NCI-H146 (cell line): ENCODE measurements around the gene IGF2BP3.
"Not testable (repeated sequence)": the region's sequence is repeated elsewhere in the genome, so short reads cannot be mapped to it uniquely, and the experiment has no call there.

Source experiments
- DNase-seq: peaks from one replicate; lab custom pipeline; 2025; lab: John Stamatoyannopoulos, UW

Gene IGF2BP3

DNA sequence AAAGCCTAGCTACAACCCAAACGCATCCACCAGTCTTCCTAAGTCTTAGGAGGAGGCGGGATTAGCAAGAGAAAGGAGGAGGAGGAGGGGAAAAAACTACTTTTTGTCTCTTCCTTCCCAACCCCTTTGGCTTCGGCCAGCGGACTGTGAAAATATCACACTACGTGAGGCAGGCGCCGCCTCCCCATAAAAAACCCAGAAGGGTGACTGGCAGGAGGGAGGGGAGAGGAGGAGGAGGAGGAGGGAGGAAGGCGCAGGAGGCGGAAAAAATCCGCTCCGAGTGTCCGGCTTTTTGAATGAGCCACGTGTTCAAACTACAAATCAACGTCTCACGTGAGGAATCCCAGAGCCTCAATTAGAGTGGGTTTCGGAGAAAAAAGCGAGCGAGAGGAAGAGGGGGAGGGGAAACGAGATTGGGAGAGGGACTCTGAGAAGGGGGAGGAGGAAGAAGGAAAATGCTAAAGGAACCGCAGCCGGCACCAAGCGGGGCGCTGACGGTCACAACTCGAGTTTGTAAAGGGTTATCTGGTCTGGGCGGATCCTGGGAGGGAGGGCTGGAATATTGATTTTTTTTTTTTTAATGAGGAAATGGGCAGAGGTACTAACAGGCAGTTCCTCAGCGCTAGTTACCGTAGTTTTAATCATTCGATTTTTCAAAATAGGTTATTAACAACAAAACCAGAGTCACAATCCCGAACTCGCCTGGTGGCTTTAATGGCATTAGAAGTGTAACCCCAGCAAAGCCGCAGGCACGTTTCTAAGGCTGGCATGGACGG lies at the start of gene IGF2BP3:
Gene IGF2BP3 (minus strand): TSS at position 162 of the 776 bp plus-strand sequence. CDS start 381 bp downstream, outside the sequence.
- DNase-seq, result peak; percentile 97

DNA sequence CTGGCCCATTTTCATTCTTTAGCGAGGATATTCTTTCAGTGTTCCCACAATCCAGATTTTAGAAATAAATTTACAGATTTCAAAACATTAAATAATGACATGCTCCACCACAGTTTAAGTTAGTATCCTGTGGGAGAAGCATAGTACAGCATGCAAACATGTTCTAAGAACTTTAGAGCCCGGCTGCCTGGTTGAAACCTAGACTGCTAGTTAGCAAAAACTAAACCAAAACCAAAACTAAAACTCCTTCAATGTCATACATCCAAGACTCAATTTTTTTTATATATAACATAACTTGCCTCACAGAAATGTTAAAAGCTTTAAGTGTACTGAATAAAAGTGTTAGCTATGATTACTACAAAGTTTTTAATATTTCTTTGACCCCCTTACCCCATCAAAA lies 44.5 kb upstream of the IGF2BP3 start:
- no peak for DNase-seq

DNA sequence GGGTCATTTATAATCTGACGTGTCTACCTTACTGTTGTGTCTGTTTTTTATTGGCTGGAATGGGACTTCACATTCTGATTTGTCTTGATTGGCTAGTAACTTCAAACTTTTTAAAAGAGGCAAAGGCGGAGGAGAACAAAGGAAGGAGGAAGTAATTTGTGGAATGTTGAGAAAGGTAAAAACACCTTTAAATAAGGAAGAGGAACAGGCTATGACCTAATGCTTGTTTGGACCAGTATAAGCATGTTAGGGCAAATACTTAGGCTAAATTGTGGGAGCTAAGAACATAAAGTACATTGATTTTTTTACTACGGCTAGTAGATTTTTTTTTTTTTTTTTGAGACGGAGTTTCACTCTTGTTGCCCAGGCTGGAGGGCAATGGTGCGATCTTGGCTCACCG lies 43.5 kb upstream of the IGF2BP3 start:
- DNase-seq, result not testable (repeated sequence)

DNA sequence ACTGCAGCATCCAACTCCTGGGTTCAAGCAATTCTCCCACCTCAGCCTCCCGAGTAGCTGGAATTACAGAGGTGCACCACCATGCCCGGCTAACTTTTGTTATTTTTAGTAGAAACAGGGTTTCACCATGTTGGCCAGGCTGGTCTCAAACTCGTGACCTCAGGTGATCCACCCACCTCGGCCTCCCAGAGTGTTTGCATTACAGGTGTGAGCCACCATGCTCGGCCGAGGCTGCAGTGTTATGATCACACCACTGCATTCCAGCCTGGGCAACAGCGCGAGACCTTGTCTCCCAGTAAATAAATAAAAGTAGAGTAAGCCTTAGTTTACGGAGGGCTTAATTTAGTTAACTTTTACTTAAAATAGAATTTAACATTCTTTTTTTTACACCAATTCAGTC lies 23.7 kb upstream of the IGF2BP3 start:
- no peak for DNase-seq

DNA sequence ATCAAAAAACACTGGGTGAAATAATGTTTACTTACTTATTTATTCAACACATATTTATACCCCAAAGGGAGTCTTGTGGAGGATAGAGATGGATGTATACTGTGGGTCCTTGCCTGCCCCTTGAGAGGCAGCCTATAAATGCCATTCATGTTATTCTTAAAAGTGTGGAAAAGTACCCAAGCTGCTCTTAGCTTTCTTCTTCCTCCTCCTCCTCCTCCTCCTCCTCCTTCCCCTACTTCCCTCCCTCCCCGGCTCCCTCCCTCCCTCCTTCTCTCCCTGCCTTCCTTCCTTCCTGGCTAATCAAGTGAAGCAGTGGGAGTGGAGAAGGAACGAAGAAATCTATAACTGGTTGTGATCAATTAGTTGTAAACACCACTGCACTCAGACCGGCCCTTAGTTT lies 21.2 kb upstream of the IGF2BP3 start:
- no peak for DNase-seq

DNA sequence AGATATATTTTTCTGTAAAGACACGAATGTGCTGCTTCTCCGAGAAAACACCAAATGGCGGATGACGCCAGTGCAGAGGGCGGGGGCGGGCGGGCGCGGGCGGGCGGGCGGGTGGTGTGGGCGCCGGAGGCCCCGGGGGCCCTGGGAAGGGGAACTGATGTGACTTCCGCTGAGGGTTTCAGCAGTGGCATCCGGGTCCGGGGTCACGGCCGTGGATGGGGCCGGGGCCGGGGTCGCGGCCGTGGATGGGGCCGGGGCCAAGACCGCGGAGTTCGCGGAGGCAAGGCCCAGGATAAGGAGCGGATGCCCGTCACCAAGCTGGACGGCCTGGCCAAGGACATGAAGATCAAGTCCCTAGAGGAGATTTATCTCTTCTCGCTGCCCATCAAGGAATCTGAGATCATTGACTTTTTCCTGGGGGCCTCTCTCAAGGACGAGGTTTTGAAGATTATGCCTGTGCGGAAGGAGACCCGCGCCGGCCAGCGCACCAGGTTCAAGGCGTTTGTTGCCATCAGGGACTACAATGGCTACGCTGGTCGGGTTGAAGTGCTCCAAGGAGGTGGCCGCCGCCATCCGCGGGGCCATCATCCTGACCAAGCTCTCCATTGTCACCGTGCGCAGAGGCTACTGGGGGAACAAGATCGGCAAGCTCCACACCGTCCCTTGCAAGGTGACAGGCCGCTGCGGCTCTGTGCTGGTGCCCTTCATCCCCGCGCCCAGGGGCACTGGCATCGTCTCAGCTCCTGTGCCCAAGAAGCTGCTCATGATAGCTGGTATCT lies 20.3 kb upstream of the IGF2BP3 start:
- DNase-seq, result peak; percentile 67

DNA sequence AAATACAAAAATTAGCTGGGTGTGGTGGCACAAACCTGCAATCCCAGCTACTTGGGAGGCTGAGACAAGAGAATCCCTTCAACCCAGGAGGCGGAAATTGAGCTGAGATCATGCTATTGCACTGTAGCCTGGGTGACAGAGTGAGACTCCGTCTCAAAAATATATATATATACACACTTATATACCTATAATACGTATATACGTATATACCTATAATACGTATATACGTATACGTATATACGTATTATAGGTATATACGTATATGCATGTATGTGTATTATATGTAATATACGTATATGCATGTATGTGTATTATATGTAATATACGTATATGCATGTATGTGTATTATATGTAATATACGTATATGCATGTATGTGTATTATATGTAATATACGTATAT lies 18.4 kb upstream of the IGF2BP3 start:
- not testable (repeated sequence) for DNase-seq

DNA sequence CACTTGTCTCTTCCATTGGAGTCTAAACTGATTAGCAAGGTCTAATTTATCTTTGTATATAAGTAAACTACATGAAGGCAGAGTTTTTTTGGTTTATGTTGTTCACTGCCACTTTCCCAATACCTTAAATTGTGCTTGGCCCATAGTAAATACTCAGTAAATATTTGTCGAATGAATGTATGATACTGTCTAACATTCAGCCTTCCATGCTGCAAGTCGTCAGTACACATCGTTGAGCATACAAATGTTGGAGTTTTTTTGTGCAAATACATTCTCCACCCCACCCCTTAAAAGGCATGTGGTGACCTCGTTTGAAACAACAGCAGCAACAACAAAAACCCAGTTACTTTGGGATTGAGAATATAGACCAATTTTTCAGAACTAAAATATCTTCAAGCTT lies 17.4 kb upstream of the IGF2BP3 start:
- DNase-seq, result no peak

DNA sequence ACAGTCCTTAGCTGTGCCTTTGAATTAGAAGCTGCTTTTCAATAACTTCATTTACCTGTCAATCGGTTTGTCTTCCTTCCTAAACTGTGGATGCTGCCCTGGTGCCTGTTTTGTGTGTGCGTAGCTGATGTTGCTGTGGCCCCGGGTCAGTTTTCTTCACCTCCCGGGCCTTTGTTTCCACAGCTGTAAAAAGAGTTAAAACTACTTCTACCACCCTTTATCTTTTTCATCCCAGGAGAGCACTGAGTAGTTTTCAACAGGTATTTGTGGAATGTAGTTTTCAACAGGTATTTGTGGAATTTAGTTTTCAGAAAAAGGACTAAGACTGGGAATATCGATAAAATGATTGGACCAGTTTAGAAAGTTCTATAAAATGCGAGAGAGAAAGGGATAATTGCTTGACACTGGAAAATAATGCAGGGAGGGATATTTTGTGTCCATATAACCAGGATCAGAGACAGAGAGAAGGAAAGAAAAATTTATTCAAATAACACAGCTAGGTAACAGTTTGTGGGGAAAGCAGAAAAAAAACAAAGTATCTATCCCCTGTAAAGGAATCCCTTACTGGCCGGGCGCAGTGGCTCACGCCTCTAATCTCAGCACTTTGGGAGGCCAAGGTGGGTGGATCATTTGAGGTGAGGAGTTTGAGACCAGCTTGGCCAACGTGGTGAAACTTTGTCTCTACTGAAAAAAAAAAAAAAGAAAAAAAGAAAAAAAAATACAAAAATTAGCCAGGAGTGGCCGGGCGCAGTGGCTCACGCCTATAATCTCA lies 15.9 kb upstream of the IGF2BP3 start:
- DNase-seq, result no peak

DNA sequence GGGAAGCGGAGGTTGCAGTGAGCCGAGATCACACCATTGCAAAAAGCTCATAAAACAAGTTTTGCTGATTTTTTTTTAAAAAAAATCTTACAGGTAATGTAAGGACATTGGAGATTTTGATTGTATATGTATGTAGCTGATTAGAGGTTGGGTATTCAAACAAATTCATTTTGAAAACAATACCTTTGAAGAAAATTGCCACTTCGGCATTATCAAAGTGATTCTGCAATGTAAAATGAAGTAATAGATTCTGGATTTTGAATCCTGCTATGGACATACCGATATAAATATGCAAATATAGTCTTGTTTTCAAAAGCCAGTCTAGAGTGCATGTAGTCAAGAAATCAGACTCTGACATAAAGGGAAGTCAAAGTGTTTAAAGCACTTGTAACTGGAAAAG lies 12.4 kb upstream of the IGF2BP3 start:
- DNase-seq, result no peak

DNA sequence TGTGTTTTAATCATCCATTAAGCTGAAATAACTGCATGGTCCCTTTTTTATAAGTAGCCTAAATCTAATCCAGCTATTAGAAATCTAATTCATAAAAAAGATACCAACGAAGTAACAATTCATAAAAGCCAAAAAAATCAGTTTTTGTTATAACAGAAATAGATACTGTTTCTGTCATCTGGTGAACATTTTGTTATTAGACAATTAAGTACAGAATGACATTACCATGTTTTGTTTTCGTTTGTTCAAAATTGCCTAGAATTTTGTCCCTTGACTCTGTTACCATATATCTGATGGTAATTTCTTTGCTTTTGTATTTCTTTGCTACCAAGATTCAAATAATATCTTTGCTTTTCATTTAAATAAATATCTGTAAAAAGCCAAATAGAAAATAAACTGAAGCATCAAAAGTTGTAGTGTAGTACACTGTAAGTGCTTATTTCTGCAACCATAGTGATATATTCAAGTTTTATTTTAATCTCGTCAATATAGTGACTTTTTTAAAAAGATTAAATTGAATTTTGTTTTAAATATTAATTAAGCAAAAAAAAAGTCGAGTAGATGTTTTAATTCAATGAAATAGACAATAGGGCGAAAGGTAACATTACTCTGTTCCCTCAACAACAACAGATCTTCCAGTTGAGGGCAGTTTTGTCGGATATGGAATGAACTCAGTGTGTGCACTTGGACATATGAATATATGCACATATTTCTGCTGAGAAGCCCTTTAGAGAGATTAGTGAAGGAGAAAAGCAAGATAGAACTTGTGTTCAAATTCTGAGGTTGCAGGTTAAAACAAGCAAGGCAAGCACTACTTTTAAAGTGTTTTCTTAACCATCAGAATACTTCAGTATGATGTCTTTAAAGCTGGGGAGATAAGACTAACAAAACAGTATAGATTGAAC lies 7.9 kb upstream of the IGF2BP3 start:
- DNase-seq, result no peak

DNA sequence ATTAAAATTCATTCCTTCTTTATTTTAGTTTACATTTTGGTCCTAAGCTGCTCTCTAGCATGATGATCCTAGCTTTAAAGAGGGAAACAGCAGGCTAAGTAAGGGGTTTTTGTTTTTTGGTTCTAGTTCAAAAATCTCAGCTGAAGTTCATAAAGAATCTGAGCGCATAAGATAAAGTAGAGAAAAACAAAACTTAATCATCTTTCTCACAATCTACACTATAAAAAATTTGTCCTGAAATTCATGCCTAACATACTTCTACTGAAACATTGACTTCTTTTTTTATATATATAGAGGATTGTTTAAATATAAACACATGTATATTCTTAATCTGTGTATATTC lies 6.8 kb upstream of the IGF2BP3 start:
- DNase-seq, result no peak

DNA sequence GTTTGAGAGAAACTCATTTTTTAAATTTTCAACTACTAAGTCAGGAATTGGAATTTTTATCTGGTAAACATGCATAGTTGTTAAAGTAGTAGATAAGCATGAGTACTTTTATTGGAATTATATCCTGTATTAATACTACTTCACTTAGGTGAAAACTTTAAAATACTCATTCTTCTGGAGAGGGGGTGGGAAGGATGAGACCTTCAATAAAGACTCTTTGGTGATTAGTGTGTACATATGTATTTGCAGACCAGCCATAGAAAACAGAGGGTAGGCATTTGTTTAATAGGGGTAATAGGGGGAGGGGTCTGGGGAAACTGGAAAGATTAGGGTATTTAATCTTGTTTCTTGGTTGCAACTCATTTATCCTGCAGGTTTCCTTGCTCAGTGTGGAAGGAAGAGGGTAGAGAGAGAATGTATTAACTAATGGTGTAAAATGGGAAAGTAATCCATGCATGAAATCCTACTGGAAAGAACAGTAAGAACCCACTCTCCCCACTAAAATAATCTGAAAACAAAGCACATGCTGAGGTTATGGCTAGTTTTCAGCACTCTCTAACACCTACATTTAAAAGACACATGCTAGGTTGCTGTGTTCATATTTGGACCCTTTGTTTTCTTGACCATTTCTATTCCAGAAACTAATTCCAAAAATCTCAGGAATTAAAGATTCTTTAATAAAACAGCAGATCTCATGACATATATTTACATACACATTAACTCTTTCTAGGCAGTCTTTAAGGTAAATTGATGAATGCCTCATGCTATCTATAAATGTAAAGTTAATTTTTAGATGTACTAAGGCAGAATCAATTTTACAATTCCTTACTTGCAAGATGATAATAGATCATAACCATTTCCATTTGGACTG lies 6.2 kb upstream of the IGF2BP3 start:
- peak; percentile 14 for DNase-seq

DNA sequence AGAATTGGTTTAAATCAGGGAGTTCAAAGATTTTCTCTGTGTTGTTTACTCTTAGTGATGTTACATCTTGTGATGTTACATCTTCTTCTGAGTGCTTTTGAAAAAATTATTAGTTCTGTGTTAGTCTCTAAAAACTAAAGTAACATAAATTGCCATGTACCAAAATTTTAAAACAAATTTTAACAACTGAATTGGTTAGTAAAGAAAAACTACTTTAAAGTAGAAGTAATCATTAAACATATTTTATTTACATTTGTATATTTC lies 5.2 kb upstream of the IGF2BP3 start:
- DNase-seq, result no peak

DNA sequence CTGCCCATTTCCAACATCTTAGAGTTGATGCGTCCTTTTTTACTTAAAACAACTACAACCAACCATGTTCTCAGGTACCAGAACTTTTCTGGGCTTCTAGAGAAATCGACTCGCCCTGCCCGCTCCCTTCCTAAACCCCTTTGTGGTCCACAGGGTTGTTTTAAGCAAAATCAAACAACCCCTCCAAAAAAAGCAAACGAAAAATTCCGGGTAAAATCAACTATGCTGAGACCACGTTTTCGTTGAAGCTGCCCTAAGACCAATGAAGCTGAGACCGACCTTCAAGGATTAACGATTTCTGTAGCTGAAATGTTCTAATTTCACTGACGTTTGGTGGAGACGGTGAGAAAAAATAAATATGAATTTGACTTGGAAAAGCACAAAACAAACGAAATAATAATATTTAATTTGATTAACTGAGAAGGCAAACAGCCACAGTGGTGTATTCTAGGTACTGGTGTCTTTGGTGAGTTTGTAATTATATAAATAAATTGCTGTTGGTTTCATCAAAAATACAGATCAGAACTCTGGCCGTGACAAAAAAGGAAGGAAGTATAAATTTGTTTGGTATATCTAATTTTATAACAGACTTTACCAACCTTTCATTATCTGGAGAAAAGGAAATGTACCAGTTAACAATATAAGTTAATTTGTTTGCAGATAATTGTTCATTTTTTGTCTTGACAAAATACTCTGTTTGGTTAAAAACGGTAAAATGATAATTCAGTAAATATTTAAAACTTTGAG lies 4.7 kb upstream of the IGF2BP3 start:
- DNase-seq, result no peak

DNA sequence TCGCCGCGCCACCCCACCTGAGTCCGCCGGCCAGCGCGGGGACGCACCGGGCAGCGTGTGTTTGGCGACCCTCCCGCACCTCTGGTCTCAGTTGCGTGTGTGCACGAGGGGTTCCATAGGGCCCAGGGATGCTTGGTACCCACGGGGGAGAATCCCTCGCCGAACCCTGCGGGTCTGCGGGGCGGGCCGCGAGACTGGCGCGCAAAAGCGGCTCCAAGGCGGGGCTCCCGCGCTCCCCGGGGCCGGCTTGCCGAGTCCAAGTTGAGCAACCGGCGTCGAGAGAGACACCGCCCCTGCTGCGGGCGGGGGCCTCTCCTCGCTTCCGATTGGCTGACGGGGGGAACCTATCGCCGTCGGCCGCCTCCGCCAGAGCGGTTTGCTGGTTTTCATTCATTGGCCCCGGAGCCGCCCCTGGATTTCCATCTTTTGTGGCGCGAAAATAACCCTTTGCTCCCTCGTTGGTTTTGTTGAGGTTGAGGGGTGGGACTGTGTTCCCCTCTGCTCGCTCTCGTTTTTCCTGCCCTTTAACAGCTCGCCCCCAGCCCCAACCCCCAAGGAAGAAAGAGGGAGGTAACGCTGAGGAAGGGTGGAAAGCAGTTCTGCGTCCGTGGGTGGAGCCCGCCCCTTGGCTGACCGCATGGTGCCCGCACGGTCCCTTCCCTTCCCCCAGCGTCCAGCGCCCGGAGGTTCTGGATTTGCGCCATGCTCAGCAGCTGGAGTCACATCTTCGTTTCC lies 4.0 kb upstream of the IGF2BP3 start:
- peak; percentile 99 for DNase-seq

DNA sequence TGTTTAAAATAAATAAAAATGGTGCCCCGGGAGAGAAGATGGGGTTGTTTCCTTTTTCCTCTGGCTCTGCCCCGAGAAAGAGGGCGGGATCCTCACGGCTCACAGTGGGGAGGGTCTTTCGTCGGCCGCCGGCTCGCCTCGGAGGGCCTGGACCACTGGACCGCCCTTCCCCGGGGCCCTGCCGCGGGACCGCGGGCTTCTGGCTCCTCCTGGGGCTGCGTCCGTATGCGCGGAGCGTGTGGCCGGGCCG lies 3.5 kb upstream of the IGF2BP3 start:
- peak; percentile 81 for DNase-seq

DNA sequence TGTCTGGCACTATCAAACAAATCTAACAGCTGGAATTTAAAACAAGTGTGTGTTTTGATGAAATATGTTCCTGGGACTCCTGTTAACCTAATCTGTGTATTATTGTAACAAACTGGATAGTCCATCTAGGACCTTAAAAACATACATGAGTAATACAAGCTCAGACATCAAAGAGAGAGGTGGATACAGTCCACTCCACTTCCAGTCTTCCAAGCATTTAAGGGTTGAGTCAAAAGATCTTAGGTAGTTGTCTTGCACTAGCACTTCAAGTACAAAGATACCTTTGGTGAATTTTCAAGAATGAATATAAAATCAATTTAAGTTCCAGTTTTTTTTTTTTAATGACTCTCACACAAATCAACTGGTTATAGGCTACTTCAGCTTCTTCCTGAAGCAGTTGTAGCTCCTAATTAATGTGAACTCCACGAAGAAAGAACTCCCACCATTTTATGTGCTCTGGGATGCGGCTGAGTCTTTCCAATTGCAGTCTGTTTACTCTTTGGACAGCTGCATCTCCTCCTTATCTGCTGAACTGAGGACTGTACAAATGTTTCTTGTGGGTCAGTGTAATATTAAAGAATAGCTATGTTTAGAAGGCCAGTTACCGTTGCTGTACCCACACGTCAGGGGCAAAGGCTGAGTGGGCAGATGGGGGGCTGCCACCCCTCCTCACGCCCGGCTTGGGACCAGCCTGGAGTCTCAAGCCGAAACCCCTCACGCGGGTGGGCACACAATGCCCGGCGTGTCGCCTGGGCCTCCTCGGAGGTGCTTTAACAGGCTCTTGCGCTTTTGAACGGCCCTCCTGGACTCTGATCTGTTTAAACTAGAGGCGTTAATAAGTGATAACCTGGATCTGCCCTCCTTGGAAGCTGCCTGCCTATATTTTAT lies 2.9 kb upstream of the IGF2BP3 start:
- DNase-seq, result peak; percentile 74

DNA sequence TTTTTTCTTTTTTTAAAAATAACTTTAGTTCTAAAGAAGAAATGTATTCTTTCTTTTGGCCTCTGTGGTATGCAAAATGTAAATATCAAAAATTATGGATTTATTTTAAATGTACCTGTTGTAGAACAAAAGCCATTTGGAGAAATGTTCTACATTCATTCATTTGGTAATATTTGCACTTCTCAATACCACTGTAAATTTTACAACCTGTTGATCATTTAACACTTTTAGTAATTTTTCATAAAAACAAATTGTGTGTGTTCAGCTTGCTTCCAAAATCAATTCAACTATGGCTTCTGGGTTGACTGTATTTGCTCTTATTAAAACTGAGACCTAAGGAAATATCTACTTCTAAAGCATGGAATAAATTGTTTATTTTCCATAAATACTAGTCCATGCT lies 2.3 kb upstream of the IGF2BP3 start:
- no peak for DNase-seq
